ENCODE results near the gene GREB1L.
A peak's percentile ranks its signal among the peaks of the same experiment; 100 is the strongest.

Gene GREB1L

GRCh38 chr18:21484851-21485636 lies 243.0 kb downstream of the GREB1L start:
- no peak for DNase-seq (ENCODE audit: low spot score)

DNA sequence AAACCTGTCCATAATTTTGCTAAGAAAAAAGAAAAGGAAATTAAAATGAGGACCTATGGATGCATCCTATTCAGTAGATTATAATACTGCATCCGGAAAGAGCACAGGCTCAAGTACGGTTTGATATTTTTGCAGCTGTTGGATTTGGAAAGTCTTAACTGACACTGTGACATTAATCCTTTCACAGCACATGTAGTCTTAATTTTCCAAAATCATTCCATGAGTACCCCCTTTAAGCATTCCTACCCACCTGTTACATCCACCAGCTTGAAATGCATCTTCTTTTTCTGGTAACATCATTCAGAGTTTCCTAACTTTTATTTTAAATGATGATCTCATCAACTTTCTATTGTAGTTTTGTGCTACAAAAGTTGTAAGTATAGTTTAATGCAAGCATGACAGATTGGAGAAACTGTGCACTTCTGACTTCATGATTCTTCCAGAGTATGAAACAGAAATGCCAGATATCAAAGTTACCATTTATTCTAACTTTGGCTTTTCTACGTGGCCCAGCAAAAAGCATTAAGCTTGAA lies 244.9 kb downstream of the GREB1L start:
- DNase-seq (ENCODE audit: low spot score) = no peak

GRCh38 chr18:21489119-21489750 lies 247.2 kb downstream of the GREB1L start:
- DNase-seq (ENCODE audit: low spot score) = peak; percentile 30

GRCh38 chr18:21489919-21490495 lies 248.0 kb downstream of the GREB1L start:
- DNase-seq (ENCODE audit: low spot score) = no peak

DNA sequence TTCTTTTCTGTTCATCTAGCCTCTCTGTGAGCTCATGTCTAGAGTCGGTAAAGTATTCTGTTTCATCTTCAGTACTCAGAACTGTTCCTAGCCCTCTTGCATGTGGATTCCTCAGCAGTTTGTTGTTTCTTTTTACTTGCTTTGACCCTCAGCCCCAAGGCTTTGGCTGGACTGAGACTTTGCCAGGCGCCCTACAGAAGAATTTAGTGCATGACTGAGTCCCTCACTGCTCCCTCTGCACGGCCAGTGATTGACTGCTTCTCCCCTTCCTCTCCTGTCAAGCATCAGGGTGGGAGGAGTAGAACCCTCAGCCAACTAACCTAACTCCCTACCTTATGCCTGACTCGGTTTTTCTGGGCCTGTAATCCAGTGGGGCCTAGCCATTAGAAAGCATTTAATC lies 248.7 kb downstream of the GREB1L start:
- DNase-seq (ENCODE audit: low spot score) = no peak

DNA sequence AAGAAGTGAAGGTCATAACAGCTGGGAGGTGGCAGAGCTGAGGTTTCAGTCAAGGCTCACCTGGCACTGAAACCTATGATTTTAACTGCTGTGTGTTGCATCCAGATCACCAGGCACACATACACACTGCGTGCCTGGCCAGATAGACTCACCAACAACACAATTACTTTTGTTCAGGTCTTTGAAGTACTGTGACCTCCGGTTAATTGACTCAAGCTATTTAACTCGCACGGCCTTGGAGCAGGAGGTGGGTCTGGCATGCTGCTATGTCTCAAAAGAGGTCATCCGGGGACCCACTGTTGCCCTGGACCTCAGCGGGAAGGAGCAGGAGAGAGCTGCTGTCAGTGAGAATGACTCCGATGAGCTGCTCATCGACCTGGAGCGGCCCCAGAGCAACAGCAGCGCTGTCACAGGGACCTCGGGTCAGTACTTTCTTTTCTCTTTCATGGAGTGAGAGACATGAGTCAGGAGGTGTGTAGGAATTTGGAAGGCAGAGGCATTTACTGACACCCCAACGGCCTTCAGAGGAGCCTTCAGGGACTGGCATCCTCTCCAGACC lies 254.3 kb downstream of the GREB1L start:
- DNase-seq (ENCODE audit: low spot score) = no peak

DNA sequence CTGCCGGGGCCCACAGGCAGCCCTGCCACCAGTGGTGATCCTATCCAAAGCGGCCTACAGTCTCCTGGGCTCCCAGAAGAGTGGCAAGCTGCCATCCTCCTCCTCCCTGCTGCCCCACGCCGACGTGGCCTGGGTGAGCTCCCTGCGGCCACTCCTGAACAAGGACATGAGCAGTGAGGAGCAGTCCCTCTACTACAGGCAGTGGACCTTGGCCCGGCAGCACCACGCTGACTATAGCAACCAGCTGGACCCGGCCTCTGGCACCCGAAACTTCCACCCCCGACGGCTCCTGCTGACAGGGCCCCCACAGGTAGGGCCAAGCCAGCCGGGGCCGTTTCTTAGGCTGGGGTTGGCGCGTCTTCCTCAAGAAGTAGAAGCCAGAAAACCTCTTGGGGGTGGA lies 258.0 kb downstream of the GREB1L start:
- no peak for DNase-seq (ENCODE audit: low spot score)

DNA sequence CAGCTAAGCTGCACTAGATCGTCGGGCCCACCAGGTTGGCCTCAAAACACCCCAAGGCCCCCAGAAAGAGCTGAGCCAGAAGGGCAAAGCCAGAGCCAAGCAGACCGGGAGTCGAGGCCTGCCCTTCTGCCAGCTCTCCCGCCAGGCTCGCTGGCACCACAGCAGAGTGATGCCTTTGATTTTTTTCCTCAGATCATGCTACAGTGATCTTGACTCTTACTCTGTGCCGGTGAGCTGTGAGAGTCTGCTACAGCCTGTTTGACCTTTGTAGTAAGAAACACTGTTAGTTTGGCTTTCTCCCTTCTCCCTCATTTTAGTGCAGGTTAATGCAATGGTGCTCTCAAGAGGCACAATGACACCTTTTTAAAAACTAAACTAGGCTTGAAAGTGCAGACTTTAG lies 260.6 kb downstream of the GREB1L start:
- no peak for DNase-seq (ENCODE audit: low spot score)

DNA sequence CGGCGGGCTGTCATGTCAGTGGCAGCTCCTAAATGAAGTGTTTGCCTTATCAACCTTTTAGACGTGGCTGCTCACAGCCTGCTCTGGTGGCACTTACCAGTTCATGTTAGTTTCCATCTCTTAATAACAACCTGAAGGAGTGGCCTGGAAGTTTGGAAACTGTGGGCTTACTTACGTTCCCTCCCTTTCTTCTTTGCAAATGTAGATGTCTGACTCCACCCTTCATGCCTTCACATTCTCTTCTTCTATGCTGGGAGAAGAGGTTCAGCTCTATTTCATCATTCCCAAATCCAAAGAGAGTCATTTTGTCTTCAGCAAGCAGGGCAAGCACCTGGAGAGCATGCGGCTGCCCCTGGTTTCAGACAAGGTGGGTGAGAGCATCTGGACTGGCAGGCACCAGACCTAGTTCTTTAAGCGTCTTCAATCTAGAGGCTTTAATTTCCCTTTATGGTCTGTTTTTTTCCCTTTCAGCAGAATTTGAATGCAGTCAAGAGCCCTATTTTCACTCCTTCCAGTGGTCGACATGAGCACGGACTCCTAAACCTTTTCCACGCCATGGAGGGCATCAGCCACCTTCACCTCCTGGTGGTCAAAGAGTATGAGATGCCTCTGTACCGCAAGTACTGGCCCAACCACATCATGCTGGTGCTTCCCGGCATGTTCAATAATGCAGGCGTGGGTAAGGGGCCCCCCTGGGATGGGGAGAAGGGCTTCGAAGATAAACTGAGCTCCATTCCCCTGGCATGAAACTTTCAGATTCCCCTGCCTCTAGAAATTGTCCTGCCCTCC lies 266.1 kb downstream of the GREB1L start:
- DNase-seq (ENCODE audit: low spot score) = no peak

- no peak for DNase-seq (ENCODE audit: low spot score)
These were observed 267.0 kb downstream of the GREB1L start for GRCh38 chr18:21509062-21509461.

GRCh38 chr18:21513292-21513691 lies 271.3 kb downstream of the GREB1L start:
- DNase-seq (ENCODE audit: low spot score) = no peak

DNA sequence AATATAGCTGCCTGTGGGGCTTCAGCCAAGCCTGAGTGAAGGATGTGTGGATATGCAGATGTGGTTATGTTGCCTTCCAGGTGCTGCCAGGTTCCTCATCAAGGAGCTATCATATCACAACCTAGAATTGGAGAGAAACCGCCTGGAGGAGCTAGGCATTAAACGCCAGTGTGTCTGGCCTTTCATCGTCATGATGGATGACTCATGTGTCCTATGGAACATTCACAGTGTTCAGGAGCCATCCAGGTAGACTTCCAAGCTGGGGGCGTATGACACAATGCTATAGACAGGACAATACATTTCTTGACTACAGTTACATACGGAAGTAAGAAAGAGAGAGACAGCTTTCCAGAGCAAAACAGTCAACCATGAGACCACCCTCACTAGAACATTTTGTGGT lies 271.7 kb downstream of the GREB1L start:
- DNase-seq (ENCODE audit: low spot score) = no peak

DNA sequence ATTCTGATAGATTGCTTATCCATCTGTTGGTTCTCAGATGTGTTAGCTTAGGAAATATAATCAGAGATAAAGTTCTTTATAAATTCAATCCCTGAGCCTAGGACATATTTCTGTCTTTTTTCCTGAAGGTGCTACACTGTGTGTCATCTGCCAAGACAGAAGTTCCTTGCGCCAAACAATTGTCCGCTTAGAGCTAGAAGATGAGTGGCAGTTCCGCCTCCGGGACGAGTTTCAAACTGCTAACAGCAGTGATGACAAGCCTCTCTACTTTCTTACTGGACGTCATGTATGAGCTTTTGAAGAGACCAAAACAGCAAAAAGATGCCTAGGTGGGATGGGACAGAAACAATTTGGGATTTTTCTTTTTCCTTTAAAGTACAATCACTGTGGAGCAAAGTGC lies 280.5 kb downstream of the GREB1L start:
- no peak for DNase-seq (ENCODE audit: low spot score)

DNA sequence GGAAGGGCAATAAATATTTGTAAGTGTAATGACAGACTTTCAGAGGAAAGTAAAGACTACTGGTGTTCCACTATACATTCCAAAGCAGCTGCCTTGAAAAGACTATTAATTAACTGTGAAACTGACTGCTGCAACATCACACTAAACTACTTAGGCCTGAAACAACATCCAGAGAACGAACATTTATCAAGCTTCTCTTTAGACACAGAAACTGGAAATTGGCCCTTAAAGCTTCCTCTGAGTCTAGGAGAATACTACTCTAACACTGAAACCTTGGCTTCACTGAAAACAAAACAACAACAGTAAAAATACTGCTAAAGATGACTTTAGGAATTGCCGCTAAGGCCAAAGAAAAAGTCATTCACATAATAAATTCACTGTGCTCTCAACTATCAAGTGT lies 283.9 kb downstream of the GREB1L start:
- no peak for DNase-seq (ENCODE audit: low spot score)

DNA sequence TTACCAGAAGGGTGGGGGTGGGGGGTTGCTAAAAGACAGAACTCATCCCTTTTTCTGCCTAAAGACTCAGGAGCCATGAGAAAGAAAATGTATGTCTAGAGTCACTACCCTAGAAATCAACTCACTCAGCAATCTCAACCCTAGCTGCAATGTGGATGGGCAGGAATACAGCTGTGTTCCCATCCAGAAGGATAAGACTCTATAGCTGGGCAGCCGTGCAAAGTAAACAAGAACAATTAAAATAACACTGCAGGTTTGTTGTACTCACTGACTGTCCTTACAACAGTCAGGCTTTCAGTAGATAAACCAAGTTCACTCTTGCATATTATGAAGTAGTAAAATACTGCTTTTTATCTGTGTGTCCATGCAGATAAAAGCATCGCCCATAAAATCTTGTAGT lies 284.4 kb downstream of the GREB1L start:
- no peak for DNase-seq (ENCODE audit: low spot score)

- no peak for DNase-seq (ENCODE audit: low spot score)
These were observed 292.3 kb downstream of the GREB1L start for GRCh38 chr18:21534327-21534726.

GRCh38 chr18:21538230-21538629 lies 296.2 kb downstream of the GREB1L start:
- DNase-seq (ENCODE audit: low spot score) = no peak

DNA sequence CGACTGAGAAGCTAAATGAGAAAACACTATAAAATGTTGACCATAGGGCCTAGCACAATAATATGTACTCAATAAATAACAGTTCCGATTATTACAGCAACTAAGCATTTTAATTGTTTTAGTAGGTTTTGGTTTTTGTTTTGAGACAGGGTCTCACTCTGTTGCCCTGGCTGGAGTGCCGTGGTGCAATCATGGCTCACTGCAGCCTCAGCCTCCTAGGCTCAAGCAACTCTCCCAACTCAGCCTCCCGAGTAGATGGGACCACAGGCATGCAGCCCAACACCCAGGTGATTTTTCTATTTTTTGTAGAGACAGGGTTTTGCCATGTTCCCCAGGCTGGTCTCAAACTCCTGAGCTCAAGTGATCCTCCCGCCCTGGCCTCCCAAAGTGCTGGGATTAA lies 304.4 kb downstream of the GREB1L start:
- DNase-seq (ENCODE audit: low spot score) = no peak

DNA sequence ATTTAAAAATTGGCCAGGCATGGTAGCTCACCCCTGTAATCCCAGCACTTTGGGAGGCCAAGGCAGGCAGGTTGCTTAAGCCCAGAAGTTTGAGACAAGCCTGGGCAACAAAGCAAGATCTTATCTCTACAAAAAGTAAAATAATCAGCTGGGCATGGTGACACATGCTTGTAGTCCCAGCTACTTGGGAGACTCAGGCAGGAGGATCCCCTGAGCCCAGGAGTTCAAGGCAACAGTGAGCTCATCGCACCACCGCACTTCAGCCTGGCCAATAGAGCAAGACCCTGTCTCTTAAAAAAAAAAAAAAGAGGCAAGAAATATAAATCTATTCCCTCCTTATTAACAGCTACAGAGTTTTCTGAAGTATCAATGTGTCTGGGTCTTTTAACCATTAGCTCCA lies 306.6 kb downstream of the GREB1L start:
- DNase-seq (ENCODE audit: low spot score) = no peak

- DNase-seq (ENCODE audit: low spot score) = no peak
These were observed 308.5 kb downstream of the GREB1L start for GRCh38 chr18:21550510-21550970.

- DNase-seq (ENCODE audit: low spot score) = no peak
These were observed 315.7 kb downstream of the GREB1L start for GRCh38 chr18:21557607-21558253.
